Subcutaneous adipose tissue (tissue), 4 donors: ENCODE measurements around the gene CD47. TPM values are rescaled to one million over a fixed set of nuclear protein-coding genes. Genes with fewer than 3 reads are reported as not detected.

ENCODE experiments used
- CTCF ChIP-seq: fragments of 450-650 bp; IDR thresholded peaks from one replicate; pipeline ENCODE4 v1.5.1; 2016; ENCODE audit warnings: low read depth, mild to moderate bottlenecking, control low read depth, antibody characterized with exemption, moderate library complexity
- total RNA-seq, 4 donors: library from RNA; depleted of rRNA; stranded (reverse); fragments of >200 nt; gene quantifications; one replicate each; pipeline ENCODE4 v1.1.0, GENCODE V29; 2016

CD47 gene
- total RNA-seq, 4 donors from 2014 or later = 26.9 to 70.5 (median 53.0) TPM

GRCh38 chr3:108079877-108080276, 11.0 kb downstream of the CD47 start:
- TF ChIP-seq CTCF = no peak

- no peak for TF ChIP-seq CTCF
Observed at GRCh38 chr3:108079043-108079442, 11.8 kb downstream of the CD47 start.

- no peak for TF ChIP-seq CTCF
Observed at GRCh38 chr3:108076564-108076963, 14.3 kb downstream of the CD47 start.

GRCh38 chr3:108073764-108074431, 16.9 kb downstream of the CD47 start:
- TF ChIP-seq CTCF = no peak

GRCh38 chr3:108071368-108071767, 19.5 kb downstream of the CD47 start:
- no peak for TF ChIP-seq CTCF

GRCh38 chr3:108070356-108070755, 20.5 kb downstream of the CD47 start:
- TF ChIP-seq CTCF = no peak

- TF ChIP-seq CTCF = no peak
Observed at GRCh38 chr3:108067768-108068167, 23.1 kb downstream of the CD47 start.
